ENCODE data around the gene ANP32B. TPM values are rescaled to one million over a fixed set of nuclear protein-coding genes. Genes with fewer than 3 reads are reported as not detected.
"Not testable (repeated sequence)": the region's sequence is repeated elsewhere in the genome, so short reads cannot be mapped to it uniquely, and the experiment has no call there.

ANP32B gene
- total RNA-seq, 1 experiment from 2014 or later: 14.8 TPM

DNA sequence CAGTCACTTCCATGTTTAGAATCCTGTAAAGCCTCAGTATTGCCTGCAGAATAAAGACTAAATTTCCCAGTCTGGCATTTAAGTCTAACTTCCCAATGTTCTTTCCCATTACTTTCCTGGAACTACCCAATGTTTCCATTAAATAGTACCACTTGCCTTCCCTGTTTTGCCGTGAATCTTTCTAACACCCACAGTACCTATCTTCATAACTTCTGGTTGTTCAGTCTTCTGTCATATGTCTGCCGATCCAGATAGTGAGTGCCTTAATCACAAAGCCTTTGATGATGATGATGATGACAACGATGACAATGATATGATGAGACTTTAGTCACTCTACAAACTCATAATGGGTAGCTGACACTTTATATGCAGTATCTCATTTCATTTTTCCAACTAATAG lies 38.5 kb upstream of the ANP32B start:
- Histone ChIP-seq H3K4me3 (ENCODE audit: low read length) (no peak overlapping the region), H3K27me3 (ENCODE audit: low read length) (peaks cover 27% of the 10 kb centered on the region), H3K79me2 (ENCODE audit: low read length) (no peaks in the 10 kb centered on the region), H3K27ac (ENCODE audit: low read length) (no peak overlapping the region), H3K9me3 (ENCODE audit: low read length) (no peaks in the 10 kb centered on the region), H2AFZ (ENCODE audit: low read length) (no peak overlapping the region), H3K4me2 (ENCODE audit: low read length) (no peak overlapping the region), H3F3A (ENCODE audit: low read length, unreplicated experiment) (no peaks in the 10 kb centered on the region), H3K9ac (ENCODE audit: low read length) (no peak overlapping the region), H3K4me1 (ENCODE audit: insufficient read depth, low read length) (no peaks in the 10 kb centered on the region), H3K9me2 (replicated peaks; ENCODE audit: low read length) (no peaks in the 10 kb centered on the region), H3K36me3 (ENCODE audit: low read depth, low read length) (no peaks in the 10 kb centered on the region), H4K20me1 (ENCODE audit: low read length) (no peaks in the 10 kb centered on the region)
- ATAC-seq: no peak
- no TSS peak for BruUV-seq (replicated peaks)
- TF ChIP-seq, protein P1, sequence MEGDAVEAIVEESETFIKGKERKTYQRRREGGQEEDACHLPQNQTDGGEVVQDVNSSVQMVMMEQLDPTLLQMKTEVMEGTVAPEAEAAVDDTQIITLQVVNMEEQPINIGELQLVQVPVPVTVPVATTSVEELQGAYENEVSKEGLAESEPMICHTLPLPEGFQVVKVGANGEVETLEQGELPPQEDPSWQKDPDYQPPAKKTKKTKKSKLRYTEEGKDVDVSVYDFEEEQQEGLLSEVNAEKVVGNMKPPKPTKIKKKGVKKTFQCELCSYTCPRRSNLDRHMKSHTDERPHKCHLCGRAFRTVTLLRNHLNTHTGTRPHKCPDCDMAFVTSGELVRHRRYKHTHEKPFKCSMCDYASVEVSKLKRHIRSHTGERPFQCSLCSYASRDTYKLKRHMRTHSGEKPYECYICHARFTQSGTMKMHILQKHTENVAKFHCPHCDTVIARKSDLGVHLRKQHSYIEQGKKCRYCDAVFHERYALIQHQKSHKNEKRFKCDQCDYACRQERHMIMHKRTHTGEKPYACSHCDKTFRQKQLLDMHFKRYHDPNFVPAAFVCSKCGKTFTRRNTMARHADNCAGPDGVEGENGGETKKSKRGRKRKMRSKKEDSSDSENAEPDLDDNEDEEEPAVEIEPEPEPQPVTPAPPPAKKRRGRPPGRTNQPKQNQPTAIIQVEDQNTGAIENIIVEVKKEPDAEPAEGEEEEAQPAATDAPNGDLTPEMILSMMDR (conservative IDR thresholded peaks at IDR 0.05; ENCODE audit: low read depth, low read length): no peak
- TF ChIP-seq EZH2phosphoT487 (IDR thresholded peaks at IDR 0.05; ENCODE audit: borderline replicate concordance, low read length) (no peak), EZH2 (IDR thresholded peaks at IDR 0.05; ENCODE audit: low read length, unreplicated experiment) (no peak)
- no peak for DNase-seq
- intact Hi-C loops (cut with micrococcal nuclease): no loop called here
- POLR2A ChIA-PET (ENCODE audit: unreplicated experiment): no interaction called here
- CTCF ChIA-PET: no interaction called here

DNA sequence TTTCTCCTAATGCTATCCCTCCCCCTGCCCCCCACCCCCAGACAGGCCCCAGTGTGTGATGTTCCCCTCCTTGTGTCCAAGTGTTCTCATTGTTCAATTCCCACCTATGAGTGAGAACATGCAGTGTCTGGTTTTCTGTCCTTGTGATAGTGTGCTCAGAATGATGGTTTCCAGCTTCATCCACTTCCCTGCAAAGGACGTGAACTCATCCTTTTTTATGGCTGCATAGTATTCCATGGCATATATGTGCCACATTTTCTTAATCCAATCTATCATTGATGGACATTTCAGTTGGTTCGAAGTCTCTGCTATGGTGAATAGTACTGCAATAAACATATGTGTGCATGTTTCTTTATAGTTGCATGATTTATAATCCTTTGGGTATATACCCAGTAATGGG lies 37.7 kb upstream of the ANP32B start:
- H3F3A ChIP-seq (ENCODE audit: low read length, unreplicated experiment); H3K4me2 ChIP-seq (ENCODE audit: low read length); H4K20me1 ChIP-seq (ENCODE audit: low read length); DNase-seq; H3K9me2 ChIP-seq (replicated peaks; ENCODE audit: low read length); POLR2A ChIA-PET (ENCODE audit: unreplicated experiment); H2AFZ ChIP-seq (ENCODE audit: low read length); H3K9ac ChIP-seq (ENCODE audit: low read length); H3K79me2 ChIP-seq (ENCODE audit: low read length); H3K9me3 ChIP-seq (ENCODE audit: low read length); intact Hi-C loops (cut with micrococcal nuclease); H3K4me1 ChIP-seq (ENCODE audit: insufficient read depth, low read length); H3K36me3 ChIP-seq (ENCODE audit: low read depth, low read length); H3K4me3 ChIP-seq (ENCODE audit: low read length); CTCF ChIA-PET; BruUV-seq (replicated peaks); H3K27ac ChIP-seq (ENCODE audit: low read length); ATAC-seq: not testable (repeated sequence)
- peaks cover 20% of the 10 kb centered on the region for H3K27me3 ChIP-seq (ENCODE audit: low read length)

DNA sequence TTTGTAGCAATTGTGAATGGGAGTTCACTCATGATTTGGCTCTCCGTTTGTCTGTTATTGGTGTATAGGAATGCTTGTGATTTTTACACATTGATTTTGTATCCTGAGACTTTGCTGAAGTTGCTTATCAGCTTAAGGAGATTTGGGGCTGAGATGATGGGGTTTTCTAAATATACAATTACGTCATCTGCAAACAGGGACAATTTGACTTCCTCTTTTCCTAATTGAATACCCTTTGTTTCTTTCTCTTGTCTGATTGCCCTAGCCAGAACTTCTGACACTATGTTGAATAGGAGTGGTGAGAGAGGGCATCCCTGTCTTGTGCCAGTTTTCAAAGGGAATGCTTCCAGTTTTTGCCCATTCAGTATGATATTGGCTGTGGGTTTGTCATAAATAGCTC lies 36.0 kb upstream of the ANP32B start:
- intact Hi-C loops (cut with micrococcal nuclease); ATAC-seq: not testable (repeated sequence)

DNA sequence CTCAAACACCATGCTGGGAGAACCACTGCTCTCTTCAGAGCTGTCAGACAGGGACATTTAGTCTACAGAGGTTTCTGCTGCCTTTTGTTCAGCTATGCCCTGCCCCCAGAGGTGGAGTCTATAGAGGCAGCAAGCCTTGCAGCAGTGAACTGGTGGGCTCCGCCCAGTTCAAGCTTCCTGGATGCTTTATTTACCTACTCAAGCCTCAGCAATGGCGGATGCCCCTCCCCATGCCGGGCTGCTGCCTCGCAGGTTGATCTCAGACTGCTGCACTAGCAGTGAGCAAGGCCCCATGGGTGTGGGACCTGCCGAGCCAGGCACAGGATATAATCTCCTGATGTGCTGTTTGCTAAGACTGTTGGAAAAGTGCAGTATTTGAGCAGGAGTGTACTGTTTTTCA lies 32.3 kb upstream of the ANP32B start:
- DNase-seq; CTCF ChIA-PET; H3F3A ChIP-seq (ENCODE audit: low read length, unreplicated experiment); H3K9me2 ChIP-seq (replicated peaks; ENCODE audit: low read length); H4K20me1 ChIP-seq (ENCODE audit: low read length); H3K36me3 ChIP-seq (ENCODE audit: low read depth, low read length); H3K4me3 ChIP-seq (ENCODE audit: low read length); H3K9me3 ChIP-seq (ENCODE audit: low read length); POLR2A ChIA-PET (ENCODE audit: unreplicated experiment); H3K4me2 ChIP-seq (ENCODE audit: low read length); H3K9ac ChIP-seq (ENCODE audit: low read length); H3K27me3 ChIP-seq (ENCODE audit: low read length); BruUV-seq (replicated peaks); H3K4me1 ChIP-seq (ENCODE audit: insufficient read depth, low read length); H3K79me2 ChIP-seq (ENCODE audit: low read length); intact Hi-C loops (cut with micrococcal nuclease); H3K27ac ChIP-seq (ENCODE audit: low read length); H2AFZ ChIP-seq (ENCODE audit: low read length); ATAC-seq: not testable (repeated sequence)

More for the DNA sequence above, 36.0 kb upstream of the ANP32B start:
- H3K4me1 ChIP-seq (ENCODE audit: insufficient read depth, low read length); H3K36me3 ChIP-seq (ENCODE audit: low read depth, low read length); H3K9me2 ChIP-seq (replicated peaks; ENCODE audit: low read length); H3K4me3 ChIP-seq (ENCODE audit: low read length); H4K20me1 ChIP-seq (ENCODE audit: low read length); H3K27ac ChIP-seq (ENCODE audit: low read length); H3K4me2 ChIP-seq (ENCODE audit: low read length); H3K9me3 ChIP-seq (ENCODE audit: low read length); H3K9ac ChIP-seq (ENCODE audit: low read length); H2AFZ ChIP-seq (ENCODE audit: low read length); DNase-seq; POLR2A ChIA-PET (ENCODE audit: unreplicated experiment); H3K79me2 ChIP-seq (ENCODE audit: low read length); H3F3A ChIP-seq (ENCODE audit: low read length, unreplicated experiment); BruUV-seq (replicated peaks): not testable (repeated sequence)
- CTCF ChIA-PET: interaction anchor here (0.5 kb wide), 1 partner anchor 10 kb away, joined by 3 read pairs; no protein-coding TSS in a partner anchor
- H3K27me3 ChIP-seq (ENCODE audit: low read length): peaks cover 15% of the 10 kb centered on the region; the same call in 1 of the 2 replicates
